Measurements from ENCODE around the gene SMYD2.

GRCh38 chr1:214324896-214325800, 44.2 kb downstream of the SMYD2 start:
- no peak for TF ChIP-seq CTCF (IDR thresholded peaks at IDR 0.05)
- no peak for TF ChIP-seq POLR2A (IDR thresholded peaks at IDR 0.05)

Data from lower leg skin (tissue), 3 donors.